ENCODE data around the gene TIMM17A. TPM values are rescaled to one million over a fixed set of nuclear protein-coding genes. Genes with fewer than 3 reads are reported as not detected.
A peak's percentile ranks its signal among the peaks of the same experiment; 100 is the strongest.

The TIMM17A gene
- total and polyA plus RNA-seq, 2 of the 4 experiments (the other 2 are of a cell fraction) = 80.4 to 87.3 TPM

- ChIA-PET POLR2A (ENCODE audit: unreplicated experiment) (no interaction called here), CTCF (no interaction called here)
- H4K5ac ChIP-seq (ENCODE audit: low read depth, low read length) = peak overlapping the region; percentile 92
- peak overlapping the region; percentile 100 for H3K4ac ChIP-seq (ENCODE audit: low read depth, low read length)
- H4K8ac ChIP-seq (ENCODE audit: low read depth in 2 of 2, low read length in 2 of 2) = peak overlapping the region; percentile 99 to 100; a peak in 3 of 4 replicates
- H3K9me3 ChIP-seq (ENCODE audit: control insufficient read depth, insufficient read depth, low read length) = no peaks in the 10 kb centered on the region
- dilution Hi-C loops (cut with HindIII; ENCODE audit: low sequenced_read_pairs, unreplicated experiment) = no loop called here
- BruUV-seq (replicated peaks) = no TSS peak
- peak overlapping the region; percentile 92 for H2AK9ac ChIP-seq (replicated peaks; ENCODE audit: low read depth, low read length, poor library complexity)
- DNase-seq (no peak), ATAC-seq (ENCODE audit: low read depth) (no peak)
- H3K56ac ChIP-seq (ENCODE audit: extremely low read depth, insufficient read depth, low read length) = no peak overlapping the region; the same call in 1 of the 2 replicates
- no peak overlapping the region for H2AFZ ChIP-seq (replicated peaks; ENCODE audit: low read length, poor library complexity)
- H4K91ac ChIP-seq (ENCODE audit: insufficient read depth, low read depth, low read length) = peak overlapping the region; percentile 100
- peaks cover 15% of the 10 kb centered on the region for H3K36me3 ChIP-seq (ENCODE audit: control insufficient read depth, insufficient read depth, low read length)
- intact Hi-C loops (cut with micrococcal nuclease) = no loop called here
- no peaks in the 10 kb centered on the region for H4K20me1 ChIP-seq (ENCODE audit: insufficient read depth, low read length)
- H3K27ac ChIP-seq (ENCODE audit: insufficient read depth, low read length) = peak overlapping the region; percentile 97
- no peak overlapping the region for H3K4me3 ChIP-seq (ENCODE audit: insufficient read depth, low read depth, low read length)
- peak overlapping the region; percentile 100 for H2BK120ac ChIP-seq (ENCODE audit: low read depth, low read length)
- H3K9ac ChIP-seq (ENCODE audit: low read depth, low read length) = peak overlapping the region; percentile 3; the same call in 1 of the 2 replicates
- peak overlapping the region; percentile 91; the same call in 1 of the 2 replicates for H2BK20ac ChIP-seq (ENCODE audit: low read depth, low read length)
- H3K14ac ChIP-seq (replicated peaks; ENCODE audit: low read depth, low read length) = peak overlapping the region; percentile 99; the same call in 1 of the 2 replicates
- peaks cover 31% of the 10 kb centered on the region for H3K4me1 ChIP-seq (ENCODE audit: control insufficient read depth, insufficient read depth, low read length)
- H3K27me3 ChIP-seq (ENCODE audit: control insufficient read depth, insufficient read depth, low read length) = no peaks in the 10 kb centered on the region
- H2BK5ac ChIP-seq (ENCODE audit: low read depth, low read length, poor library complexity, severe bottlenecking) = peak overlapping the region; percentile 100
- H2AK5ac ChIP-seq (ENCODE audit: low read depth, low read length) = peak overlapping the region; percentile 100
- H3K9me1 ChIP-seq (ENCODE audit: insufficient read depth, low read length) = peaks cover 36% of the 10 kb centered on the region
- H3K4me2 ChIP-seq (ENCODE audit: low read depth, low read length) = no peak overlapping the region
- in situ Hi-C loops (cut with MboI; ENCODE audit: low sequenced_read_pairs) = no loop called here
- no peak overlapping the region; the same call in 1 of the 2 replicates for H3K18ac ChIP-seq (ENCODE audit: low read depth, low read length)
- H2BK15ac ChIP-seq (ENCODE audit: low read depth, low read length) = peak overlapping the region; percentile 100; the same call in 1 of the 3 replicates
- no peak overlapping the region for H3K23ac ChIP-seq (ENCODE audit: low read depth, low read length)
- TF ChIP-seq CHD1 (IDR thresholded peaks at IDR 0.05; ENCODE audit: low read depth, low read length) (no peak), USF2 (IDR thresholded peaks at IDR 0.05; ENCODE audit: low read depth, low read length) (no peak), POLR2A (IDR thresholded peaks at IDR 0.05; ENCODE audit: low read depth, low read length) (no peak), SMC3 (IDR thresholded peaks at IDR 0.05; ENCODE audit: low read depth, low read length) (no peak)
- WGBS, 2 experiments (ENCODE audit: extremely low coverage in 2 of 2, insufficient read length in 1 of 2) = no CpG with 5 or more reads among the region's 3 CpGs
- peaks cover 6 to 71% of the 10 kb centered on the region in 2 experiments; a peak in 3 of 4 replicates for H3K79me1 ChIP-seq (ENCODE audit: low read depth in 1 of 2, low read length in 2 of 2)
These were observed 49.0 kb upstream of the TIMM17A start for GRCh38 chr1:201906336-201906735.

Measured in IMR-90 (cell line).